ENCODE data around the gene CCL5. TPM values are rescaled to one million over a fixed set of nuclear protein-coding genes. Genes with fewer than 3 reads are reported as not detected.

The CCL5 gene
- total RNA-seq (2014; rRNA removed; shearing (Covaris generic)), result not detected in 2 replicates
- 0.41 and 0.88 TPM in 2 replicates for total RNA-seq (2022)
- percentile 21 among the genes with signal in this experiment for Bru-seq, nascent RNA
- percentile 14 among the genes with signal in this experiment for BruChase-seq, experiment 1, labeled RNA remaining after a 6-hour chase
- BruChase-seq, experiment 2, labeled RNA remaining after a 2-hour chase, result percentile 10 among the genes with signal in this experiment
- long read RNA-seq, partial matches to known transcripts, result 0 of 1 reads
- long read RNA-seq, other reads (novel, unspliced or antisense), result 1 of 1 reads

GRCh38 chr17:35879773-35880654 lies at the start of gene CCL5:
CCL5 (minus strand) TSS chr17:35880360.
- no peak within 1 kb of the TSS for H3K27ac ChIP-seq (ENCODE audit: low read depth, low read length, poor library complexity, severe bottlenecking)
- BruUV-seq (replicated peaks), result no TSS peak
- H3K9me2 ChIP-seq (ENCODE audit: insufficient read depth, low read length), result no peaks in the 10 kb centered on the region
- H3K4me3 ChIP-seq (ENCODE audit: low read depth, low read length, poor library complexity, severe bottlenecking), result no peak within 1 kb of the TSS
- TF ChIP-seq EZH2phosphoT487 (IDR thresholded peaks at IDR 0.05; ENCODE audit: borderline replicate concordance, low read depth, low read length) (no peak), CTCF (conservative IDR thresholded peaks at IDR 0.05; ENCODE audit: low read length) (no peak)
- peak within 1 kb of the TSS; percentile 47 for H3K4me2 ChIP-seq (ENCODE audit: low read length)
- intact Hi-C loops (cut with micrococcal nuclease; ENCODE audit: unreplicated experiment), result no loop called here
- no peaks in the 10 kb centered on the region for H3K36me3 ChIP-seq (ENCODE audit: insufficient read depth, low read length)
- H3K4me1 ChIP-seq (ENCODE audit: insufficient read depth, low read length, poor library complexity, severe bottlenecking), result peaks cover 12% of the 10 kb centered on the region
- ChIA-PET CTCF (ENCODE audit: unreplicated experiment) (no interaction called here), POLR2A (interaction anchor here (1.1 to 1.3 kb wide), 2 partner anchors 9 kb away, joined by 3 to 4 read pairs; no protein-coding TSS in a partner anchor)
- H3K9me3 ChIP-seq (ENCODE audit: low read length), result no peaks in the 10 kb centered on the region
- H3K79me2 ChIP-seq (ENCODE audit: insufficient read depth, low read depth, low read length), result no peaks in the 10 kb centered on the region
- DNase-seq (ENCODE audit: low spot score), result peak; percentile 14
- H2AFZ ChIP-seq (ENCODE audit: low read length), result 0 out of 2 replicates have a peak within 1 kb of the TSS, but pooled peaks have one; percentile 38
- no peaks in the 10 kb centered on the region for H4K20me1 ChIP-seq (ENCODE audit: insufficient read depth, low read length)

- BruUV-seq (replicated peaks), result no TSS peak
- no peaks in the 10 kb centered on the region for H3K9me2 ChIP-seq (ENCODE audit: insufficient read depth, low read length)
Measured at GRCh38 chr17:35927714-35928113, 47.6 kb upstream of the CCL5 start.

More at GRCh38 chr17:35927714-35928113, 47.6 kb upstream of the CCL5 start:
- Histone ChIP-seq H2AFZ (ENCODE audit: low read length) (no peak overlapping the region), H4K20me1 (ENCODE audit: insufficient read depth, low read length) (no peaks in the 10 kb centered on the region), H3K4me3 (ENCODE audit: low read depth, low read length, poor library complexity, severe bottlenecking) (no peak overlapping the region), H3K9me3 (ENCODE audit: low read length) (no peaks in the 10 kb centered on the region), H3K27ac (ENCODE audit: low read depth, low read length, poor library complexity, severe bottlenecking) (no peak overlapping the region), H3K36me3 (ENCODE audit: insufficient read depth, low read length) (no peaks in the 10 kb centered on the region), H3K79me2 (ENCODE audit: insufficient read depth, low read depth, low read length) (no peaks in the 10 kb centered on the region), H3K4me1 (ENCODE audit: insufficient read depth, low read length, poor library complexity, severe bottlenecking) (peaks cover 7% of the 10 kb centered on the region), H3K4me2 (ENCODE audit: low read length) (no peak overlapping the region)
- intact Hi-C loops (cut with micrococcal nuclease; ENCODE audit: unreplicated experiment), result no loop called here
- DNase-seq (ENCODE audit: low spot score), result no peak
- no peak for TF ChIP-seq EZH2phosphoT487 (IDR thresholded peaks at IDR 0.05; ENCODE audit: borderline replicate concordance, low read depth, low read length)
- no peak for TF ChIP-seq CTCF (conservative IDR thresholded peaks at IDR 0.05; ENCODE audit: low read length)
- ChIA-PET CTCF (ENCODE audit: unreplicated experiment) (no interaction called here), POLR2A (interaction anchor here (1.5 kb wide), 1 partner anchor 14 kb away, joined by 9 read pairs; no protein-coding TSS in a partner anchor)

Measured in OCI-LY7 (cell line).